ENCODE results near the gene ADAMTS6.

GRCh38 chr5:65489119-65489518 is 7.4 kb upstream of the ADAMTS6 start:
- no peak for TF ChIP-seq CTCF (IDR thresholded peaks at IDR 0.05)
- TF ChIP-seq POLR2AphosphoS5 (IDR thresholded peaks at IDR 0.05) = no peak
- no peak for TF ChIP-seq POLR2A (IDR thresholded peaks at IDR 0.05)
- no peak for TF ChIP-seq EP300 (IDR thresholded peaks at IDR 0.05)
